Stromal cell of bone marrow (primary cell): Measurements from ENCODE around the gene LRP1B.

Experiments
- DNase-seq: peaks from one replicate; pipeline ENCODE4 v3.0.0-alpha.2; 2012; ENCODE audit warnings: low read depth

Gene LRP1B

DNA sequence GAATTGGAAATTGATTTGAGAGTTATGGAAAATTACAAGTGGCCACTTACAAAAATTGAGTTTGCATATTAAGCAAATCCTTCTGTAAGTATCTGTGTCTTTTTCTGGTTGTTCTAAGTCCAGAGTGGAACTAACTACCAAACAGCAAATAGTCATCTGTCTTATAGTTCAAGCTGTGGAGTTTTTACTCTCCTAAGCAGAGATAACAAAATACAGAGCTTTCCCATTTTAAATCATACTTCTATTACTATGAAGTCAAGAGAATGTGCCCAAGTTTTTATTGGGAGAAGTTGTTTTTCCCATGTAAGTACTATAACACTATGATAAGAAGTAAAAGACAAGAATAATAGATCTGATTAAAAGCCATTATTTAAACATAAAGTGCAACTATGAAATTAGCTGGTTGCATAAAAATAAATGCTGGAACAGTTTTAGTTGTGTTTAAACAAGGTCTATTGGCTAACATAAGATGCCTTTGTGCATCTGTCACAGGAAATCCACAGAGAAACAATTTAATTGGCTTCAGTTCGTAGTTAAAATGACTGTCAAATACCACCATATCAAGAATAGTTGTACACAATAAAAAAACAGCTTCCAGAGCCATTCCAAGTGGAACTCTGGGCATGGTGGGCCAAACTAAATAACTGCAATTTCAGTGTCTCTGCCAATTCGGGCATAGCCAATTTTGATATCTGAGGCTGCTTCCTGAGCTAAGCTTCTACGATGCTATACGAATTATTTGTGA lies 1883.2 kb downstream of the LRP1B start:
- no peak for DNase-seq

- DNase-seq: no peak
These were observed 1883.9 kb downstream of the LRP1B start for GRCh38 chr2:140246957-140247356.

DNA sequence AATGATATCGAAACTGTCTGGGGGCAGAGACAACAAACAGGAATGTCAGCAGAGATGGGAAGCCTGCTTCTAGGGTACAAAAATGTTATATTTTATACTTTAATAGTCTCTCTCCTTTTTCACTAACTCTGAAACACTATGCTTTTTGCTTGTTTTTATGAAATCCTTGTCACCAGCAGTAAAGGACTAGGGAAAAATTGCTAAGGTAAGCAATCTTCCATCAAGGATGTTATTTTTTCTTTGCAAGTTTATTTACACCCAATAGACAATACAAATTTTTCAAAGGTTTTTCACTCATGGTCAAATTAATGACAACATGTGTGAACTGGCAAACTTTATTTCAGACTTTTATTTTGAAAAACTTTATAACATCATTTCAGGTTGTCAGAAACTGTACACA lies 1884.8 kb downstream of the LRP1B start:
- DNase-seq: no peak

GRCh38 chr2:140242889-140243288 lies 1887.9 kb downstream of the LRP1B start:
- no peak for DNase-seq

- DNase-seq: no peak
These were observed 1896.7 kb downstream of the LRP1B start for GRCh38 chr2:140234116-140234515.

DNA sequence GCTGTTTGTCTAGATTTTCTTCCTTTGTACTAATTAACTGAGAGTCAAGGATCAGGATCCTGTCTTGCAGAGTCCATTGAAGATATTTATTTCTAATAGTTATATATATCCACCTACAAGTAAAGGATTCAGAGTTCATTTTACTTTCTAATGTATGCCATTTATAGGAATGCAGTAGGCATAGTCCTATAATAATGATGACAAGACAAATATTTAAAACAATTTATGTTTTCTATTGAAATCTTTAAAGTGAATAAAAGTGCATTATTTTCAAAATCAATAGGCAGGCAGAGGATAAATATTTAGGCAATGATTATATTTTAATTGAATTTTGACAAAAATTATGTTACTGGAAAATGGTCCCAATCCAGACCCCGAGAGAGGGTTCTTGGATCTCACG lies 1919.9 kb downstream of the LRP1B start:
- no peak for DNase-seq

DNA sequence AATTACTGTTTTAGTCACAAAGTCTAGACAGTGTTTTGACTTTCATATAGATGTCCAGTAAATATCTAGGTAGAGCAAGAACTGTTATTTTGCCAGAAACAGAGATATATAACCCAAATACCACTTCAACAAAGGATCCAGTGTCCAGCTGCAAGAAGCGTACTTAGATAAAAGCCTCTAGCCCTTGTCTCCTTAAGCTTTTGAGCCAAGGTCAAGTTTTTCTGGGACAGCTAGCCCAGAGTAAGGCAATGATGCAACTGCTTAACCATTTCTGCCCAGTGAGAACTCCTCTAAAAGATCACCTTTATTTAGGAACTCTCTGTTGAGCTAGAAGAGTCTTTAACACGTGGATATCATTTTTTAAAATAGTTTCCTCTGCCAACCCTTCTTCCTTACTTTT lies 1925.7 kb downstream of the LRP1B start:
- no peak for DNase-seq

DNA sequence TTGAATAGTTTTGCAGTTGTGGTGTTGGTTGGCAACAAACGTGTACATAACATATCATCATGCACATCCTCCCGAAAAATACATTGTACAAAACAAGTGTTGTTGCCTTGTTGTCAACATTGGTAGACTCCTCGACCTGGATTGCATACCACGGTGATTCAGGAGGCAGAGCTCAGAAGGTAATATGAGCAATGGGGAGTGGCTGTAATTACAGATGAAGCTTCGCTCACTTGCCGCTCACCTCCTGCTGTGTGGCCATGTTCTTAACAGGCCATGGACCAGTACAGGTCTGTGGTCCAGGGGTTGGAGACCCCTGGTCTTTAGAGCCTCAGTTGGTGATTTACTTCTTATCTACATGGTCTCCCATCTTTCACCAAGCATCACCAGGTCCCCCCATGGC lies 1927.5 kb downstream of the LRP1B start:
- no peak for DNase-seq

DNA sequence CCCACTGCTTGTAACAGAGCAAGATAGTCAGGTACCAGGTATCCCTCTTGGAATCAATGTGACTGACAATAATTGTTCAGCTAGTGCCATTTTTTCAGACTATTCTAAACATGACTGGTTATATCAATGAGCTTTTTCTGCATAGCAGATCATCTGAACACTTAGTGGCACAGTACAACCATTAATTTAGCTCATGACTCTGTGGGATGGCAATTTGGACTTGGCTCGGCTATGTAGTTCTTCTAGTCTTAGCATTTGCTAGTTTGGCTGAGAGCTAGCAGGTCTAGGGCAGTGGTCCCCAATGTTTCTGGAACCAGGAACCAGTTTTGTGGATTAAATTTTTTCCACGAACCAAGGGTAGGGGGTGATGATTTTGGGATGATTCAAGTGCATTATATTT lies 1929.2 kb downstream of the LRP1B start:
- no peak for DNase-seq

GRCh38 chr2:140200764-140201163 lies 1930.1 kb downstream of the LRP1B start:
- no peak for DNase-seq

DNA sequence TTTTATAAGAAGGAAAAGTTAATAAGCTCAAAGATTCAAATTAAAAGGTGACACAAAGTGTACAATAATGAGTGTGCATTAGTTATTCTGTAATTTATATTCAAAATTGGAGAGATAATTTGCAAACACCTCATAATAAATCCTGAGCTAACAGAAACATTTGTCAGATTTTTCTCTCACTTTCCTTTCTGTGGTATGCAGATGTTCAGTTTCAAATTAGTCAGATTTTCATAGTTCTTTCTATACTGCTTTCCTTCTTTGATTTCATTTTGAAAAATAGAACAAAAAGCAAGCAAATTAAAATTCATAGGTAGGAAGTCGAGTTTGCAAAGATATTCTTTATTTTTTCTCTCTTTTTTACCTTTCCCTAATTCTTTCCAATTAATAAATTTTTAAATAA lies 1930.5 kb downstream of the LRP1B start:
- DNase-seq: no peak

DNA sequence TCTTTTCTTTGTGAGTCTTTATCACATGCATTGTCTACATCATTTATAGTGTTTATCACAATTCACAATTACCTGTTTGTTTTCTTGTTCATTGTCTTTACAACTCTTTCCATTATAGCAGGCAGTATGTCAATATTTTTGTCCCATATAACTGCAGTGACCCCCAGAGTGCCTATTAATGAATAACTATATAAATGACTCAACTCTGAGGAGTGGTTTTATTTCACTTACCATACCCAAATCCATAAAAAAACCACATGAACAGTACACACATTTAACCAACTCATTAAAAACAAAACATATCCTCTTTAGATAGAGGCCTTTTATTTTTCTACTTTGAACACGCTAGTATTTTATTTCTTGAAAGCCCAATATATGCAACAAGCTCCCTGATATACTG lies 1931.5 kb downstream of the LRP1B start:
- DNase-seq: no peak

- DNase-seq: no peak
These were observed 1943.7 kb downstream of the LRP1B start for GRCh38 chr2:140187086-140187485.

DNA sequence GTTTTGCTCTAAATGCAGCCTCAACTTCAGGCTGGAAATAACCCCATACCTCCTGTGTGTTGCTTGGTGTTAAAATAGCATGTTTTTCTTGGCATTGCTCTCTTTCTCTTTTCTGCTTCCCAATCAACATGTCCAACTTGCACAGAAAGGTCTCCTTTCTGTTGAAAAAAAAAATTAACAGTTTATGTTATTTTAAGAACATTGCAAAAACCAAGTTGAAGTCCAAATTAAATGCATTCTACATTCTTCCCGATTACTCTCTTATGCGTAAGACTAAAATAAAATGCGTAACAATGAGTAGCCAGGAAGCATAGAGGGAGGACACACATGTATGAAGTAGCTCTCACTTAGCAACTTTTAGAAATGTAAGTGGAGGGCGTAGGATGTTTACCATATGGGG lies 1944.5 kb downstream of the LRP1B start:
- no peak for DNase-seq

GRCh38 chr2:140185076-140185475 lies 1945.7 kb downstream of the LRP1B start:
- DNase-seq: no peak

- no peak for DNase-seq
These were observed 1947.6 kb downstream of the LRP1B start for GRCh38 chr2:140183056-140183765.
